GM19372 (cell line): ENCODE data around the gene BROX.
"Not testable (repeated sequence)": the region's sequence is repeated elsewhere in the genome, so short reads cannot be mapped to it uniquely, and the experiment has no call there.

Experiments
- ATAC-seq: cut with Tn5 transposase; IDR thresholded peaks from one replicate; pipeline ENCODE4 v1.9.1; 2021; ENCODE audit warnings: mild to moderate bottlenecking, low read depth, moderate library complexity; ENCODE audit not compliant: unreplicated experiment

BROX gene, protein sequence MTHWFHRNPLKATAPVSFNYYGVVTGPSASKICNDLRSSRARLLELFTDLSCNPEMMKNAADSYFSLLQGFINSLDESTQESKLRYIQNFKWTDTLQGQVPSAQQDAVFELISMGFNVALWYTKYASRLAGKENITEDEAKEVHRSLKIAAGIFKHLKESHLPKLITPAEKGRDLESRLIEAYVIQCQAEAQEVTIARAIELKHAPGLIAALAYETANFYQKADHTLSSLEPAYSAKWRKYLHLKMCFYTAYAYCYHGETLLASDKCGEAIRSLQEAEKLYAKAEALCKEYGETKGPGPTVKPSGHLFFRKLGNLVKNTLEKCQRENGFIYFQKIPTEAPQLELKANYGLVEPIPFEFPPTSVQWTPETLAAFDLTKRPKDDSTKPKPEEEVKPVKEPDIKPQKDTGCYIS

DNA sequence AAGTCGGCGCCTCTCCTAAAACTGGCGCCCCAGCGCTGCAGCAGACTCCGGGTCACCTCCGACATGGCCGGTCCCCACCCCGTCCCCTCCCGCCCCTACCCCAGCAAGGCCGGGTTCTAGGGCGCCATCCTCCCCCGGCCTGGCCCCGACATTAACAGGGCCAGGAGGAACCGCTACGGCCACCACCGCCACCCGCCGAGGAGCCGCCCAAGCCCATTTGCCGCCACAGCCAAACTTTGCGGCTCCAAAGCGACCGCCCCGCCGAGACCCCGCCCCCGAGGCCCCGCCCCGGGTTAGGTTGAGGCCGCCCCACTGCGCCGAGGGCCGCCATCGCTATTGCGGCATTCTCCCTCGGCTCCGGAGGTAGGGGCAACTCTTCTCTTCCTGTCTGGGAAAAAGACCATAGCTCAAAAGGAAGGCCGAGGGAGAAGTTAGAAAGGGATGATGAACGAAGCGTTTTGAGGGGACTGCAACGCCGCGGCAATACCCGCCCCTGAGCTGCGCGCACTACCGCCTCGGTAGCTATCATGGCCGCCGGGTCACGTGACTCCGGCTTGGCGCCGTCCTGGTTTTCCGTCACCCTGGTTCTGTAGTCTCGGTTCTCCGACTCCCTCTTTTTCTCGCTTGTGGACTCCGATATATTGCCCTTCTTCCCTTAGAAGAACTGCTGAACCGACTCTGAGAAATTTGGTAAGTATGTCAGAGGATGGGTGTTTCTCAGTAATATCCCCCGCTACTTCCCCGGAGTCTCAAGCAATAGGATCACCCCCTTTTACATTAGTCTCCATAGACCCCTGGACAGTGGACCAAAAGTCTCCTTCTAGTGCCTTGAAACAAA lies at the start of gene BROX, which contains the start of gene AIDA:
BROX (plus strand) TSS at position 312 of the 838 bp plus-strand sequence. CDS start 3,136 bp downstream, outside the sequence.
AIDA (minus strand) TSS at position 239 of the 838 bp plus-strand sequence; CDS start at position 65, 174 bp downstream.
- peak; percentile 78 for ATAC-seq

DNA sequence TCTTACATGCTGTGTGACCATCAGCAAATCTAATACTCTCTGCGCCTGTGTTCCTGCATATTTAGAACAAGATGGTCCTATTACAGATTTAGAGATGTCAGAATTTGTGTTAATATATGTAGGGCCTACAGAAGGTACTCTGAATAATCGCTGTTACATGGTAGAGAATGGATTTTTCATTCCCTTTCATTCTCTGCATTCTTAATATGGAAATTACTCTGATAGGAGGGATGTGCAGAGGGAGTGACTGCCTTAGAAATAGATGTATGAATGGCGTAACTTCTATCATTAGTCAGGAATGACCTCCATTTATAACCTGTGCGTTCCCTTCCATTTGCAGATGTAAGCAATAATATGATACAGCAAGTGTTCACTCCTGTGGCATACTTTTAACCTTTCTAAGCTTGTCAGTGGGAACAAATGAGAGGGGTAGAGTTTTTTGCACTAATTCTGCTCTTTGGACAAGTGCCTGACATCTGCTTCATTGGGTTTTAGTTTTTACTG lies 48.9 kb upstream of the BROX start:
- no peak for ATAC-seq

DNA sequence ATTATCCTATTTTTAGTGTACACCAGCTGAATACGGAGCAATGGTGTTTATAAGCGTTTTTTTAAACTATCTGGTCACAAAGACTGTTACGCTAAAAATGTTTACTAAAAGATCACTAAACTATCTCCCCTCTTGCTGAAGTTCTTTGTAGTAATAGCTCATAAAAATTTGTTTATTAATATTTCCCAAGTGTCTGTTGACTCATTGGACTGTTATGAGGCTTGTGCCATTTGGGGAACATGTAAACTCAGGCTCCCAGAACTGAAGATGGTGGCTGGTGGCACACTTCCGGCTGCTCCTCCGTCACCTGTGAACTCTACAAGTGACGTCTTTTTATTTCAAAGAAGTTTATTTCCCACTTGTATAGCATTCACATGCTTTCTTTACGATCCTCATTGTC lies 46.4 kb upstream of the BROX start:
- no peak for ATAC-seq

DNA sequence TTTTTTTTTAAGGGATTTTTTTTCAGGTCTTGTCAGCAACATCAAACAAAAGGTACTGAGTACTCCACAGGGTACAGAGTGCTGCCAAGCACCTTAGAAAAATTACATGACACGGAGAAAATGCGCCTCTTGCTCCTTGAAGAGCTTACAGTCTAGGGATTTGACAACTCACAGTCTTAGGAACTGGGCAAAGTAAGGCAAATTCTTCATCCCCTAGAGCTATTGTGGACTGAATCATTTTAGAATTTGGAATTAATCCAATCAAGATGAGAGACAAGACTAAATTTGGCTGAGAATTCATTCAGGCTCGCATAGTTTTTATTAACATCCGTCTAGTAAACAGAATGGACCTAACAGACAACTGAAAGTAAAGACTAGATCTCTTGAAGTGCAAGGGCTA lies 44.2 kb upstream of the BROX start:
- ATAC-seq: not testable (repeated sequence)

DNA sequence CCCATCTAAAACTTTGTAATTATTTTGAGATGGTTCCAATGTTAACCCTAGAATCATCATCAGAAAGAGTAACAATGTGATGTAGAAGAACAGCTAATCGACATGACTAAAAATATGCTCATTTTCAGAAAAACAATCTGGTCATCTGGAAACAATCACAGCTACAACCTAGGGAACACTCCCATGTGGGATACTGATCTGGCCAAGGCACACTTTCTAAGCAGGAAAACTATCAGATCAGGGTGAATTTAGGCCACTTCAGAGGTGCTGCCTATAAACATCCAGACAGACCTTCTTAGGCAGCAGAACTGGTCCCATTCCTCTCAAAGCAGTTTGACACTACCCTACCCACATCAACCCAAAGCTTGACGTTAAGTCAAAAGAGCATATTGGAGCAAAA lies 43.3 kb upstream of the BROX start:
- ATAC-seq: not testable (repeated sequence)

DNA sequence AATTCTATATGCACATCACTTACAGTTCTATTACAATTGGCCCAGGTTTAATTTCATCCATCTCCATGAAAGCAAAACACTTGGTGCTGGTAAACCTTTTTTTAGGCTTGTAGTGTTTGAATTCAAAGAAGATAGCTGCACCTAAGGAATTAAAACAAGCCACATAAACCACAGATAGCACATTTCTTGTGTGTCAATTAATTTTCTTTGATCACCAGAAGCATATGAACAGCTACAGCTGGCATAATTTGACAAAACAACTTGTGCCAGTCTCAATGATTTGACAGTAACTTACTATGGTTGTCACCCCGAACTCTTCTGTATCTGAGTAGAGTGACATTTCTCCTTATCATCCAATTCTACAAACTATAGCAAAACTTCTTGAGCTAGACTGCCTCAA lies 42.3 kb upstream of the BROX start:
- no peak for ATAC-seq

DNA sequence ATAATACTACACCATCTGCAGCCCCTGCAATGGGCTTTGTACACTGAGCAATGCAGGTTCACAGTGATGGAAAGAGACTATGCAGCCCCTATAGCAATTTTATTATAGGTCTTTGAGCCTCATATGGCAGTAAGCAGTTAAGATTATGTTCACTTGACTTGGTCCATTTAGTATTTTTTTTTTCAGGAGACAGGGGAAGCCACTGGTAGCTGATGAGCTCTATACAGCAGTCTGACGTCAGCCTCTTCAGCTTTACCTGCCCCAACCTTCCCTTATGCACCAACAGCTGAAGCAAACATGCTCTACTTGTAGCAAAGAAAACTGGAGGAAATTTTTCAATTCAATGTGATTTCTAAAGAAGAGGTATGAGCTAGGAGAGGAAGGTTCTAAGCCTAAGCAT lies 32.3 kb upstream of the BROX start:
- no peak for ATAC-seq

DNA sequence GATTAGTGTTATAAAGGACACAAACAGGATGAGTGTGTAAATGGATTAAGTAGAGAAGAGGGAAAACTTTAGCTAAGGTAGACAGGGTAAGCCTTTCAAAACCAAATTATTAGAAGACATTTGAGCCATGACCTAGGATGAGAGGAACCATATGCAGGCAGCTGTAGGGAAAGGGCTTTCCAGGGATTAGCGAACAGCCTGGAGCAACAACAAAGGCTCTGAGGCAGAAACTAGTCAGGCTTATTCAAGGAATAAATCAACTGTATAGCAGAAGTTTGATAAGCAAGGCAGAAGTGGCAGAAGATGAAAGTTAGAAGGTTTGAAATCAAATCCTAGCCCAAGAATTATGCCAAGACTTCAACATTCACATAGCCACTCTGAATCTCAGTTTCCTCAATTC lies 21.3 kb upstream of the BROX start:
- no peak for ATAC-seq

DNA sequence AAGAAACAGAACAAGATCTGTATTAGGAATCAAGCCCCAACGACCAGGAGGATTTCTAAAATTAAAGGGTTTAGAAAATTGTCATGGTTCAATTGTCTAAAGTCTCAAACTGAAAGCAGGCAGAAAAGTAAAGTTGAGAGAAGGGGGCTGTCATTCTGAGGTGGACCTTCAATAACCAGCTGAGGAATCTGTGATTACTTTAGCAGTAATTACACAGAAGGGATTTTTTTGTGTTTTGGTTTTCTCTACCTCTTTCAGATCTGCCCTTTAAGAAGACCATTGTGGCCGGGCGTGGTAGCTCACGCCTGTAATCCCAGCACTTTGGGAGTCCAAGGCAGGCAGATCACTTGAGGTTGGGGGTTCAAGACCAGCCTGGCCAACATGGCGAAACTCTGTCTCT lies 17.4 kb upstream of the BROX start:
- ATAC-seq: no peak

DNA sequence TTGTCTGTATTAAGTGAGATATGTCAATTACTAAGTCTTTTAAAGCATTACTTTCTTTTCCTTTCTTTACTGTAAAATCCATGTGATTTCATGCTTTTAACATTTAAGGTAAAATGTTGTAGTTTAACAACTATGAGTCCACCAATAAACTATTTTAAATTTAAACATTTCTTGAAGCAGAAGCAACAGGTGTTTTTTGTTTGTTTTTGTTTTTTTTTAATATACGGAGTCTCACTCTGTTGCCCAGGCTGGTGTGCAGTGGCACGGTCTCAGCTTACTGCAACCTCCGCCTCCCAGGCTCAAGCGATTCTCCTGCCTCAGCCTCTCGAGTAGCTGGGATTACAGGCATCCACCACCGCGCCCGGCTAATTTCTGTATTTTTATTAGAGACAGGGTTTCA lies 15.6 kb upstream of the BROX start:
- no peak for ATAC-seq

DNA sequence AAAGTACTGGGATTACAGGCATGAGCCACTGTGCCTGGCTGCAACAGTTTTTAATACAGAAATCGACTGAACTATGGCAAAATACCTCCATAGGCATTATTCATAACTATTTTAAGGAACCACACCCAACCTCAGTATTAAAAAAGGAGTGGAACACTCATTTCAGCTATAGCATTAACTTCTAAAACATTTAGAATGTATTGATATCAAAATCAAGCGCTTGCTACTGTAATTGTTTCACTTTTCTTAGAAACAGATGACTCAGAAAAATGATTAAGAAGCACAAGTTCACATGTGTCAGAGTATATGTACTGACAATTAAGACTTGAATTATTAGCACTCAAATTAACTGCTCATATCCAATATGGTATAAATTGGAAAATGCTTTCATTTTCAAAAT lies 15.2 kb upstream of the BROX start:
- no peak for ATAC-seq

DNA sequence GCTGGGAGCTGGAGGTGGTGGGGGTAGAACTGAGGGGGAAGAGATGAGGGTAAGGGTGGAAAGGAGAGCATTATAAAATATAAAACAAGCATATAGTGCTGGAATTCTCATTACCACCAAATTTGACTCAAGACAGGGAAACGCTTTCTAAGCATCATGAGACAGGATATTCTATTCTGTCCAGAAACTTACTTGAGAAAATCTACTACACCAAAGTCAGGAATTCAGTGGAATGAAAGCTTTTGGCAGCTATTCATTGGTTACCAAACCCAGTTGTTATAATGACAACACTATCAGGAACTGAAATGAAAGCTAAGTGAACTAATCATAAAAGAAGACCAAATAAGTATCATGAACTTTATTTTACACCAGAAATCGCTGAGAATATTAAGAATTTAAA lies 14.5 kb upstream of the BROX start:
- no peak for ATAC-seq

DNA sequence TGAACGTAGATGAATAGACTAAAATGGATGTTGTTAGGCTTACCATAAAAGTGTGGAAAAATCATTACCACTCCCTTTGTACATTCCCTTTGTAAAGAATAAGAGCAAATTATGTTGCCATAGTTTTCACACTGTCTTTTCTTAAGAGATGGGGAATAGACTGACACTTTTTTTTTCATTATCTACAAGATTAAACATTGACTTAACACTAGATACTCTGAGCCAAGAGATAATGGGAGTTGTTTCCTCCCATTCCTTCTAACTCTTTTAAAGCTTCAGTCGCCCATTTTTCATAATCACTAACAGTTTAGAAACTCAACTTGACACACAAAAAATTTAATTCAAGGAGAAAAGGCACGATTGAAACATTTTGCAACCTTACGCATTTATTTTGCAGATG lies 10.2 kb upstream of the BROX start:
- no peak for ATAC-seq

DNA sequence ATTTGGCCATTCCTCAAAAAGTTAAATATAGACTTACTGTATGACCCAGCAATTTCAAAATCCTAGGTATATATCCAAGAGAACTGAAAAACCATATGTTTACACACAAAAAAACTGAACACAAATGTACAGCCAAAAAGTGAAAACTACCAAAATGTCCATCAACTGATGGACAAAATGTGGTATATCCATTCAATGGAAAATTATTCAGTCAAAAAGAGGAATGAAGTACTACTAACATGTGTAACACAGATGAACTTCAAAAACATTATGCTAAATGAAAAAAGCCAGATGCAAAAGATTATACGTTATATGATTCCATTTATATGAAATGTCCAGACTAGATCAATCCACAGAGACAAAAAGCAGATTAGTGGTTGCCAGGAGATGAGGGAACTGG lies 8.1 kb upstream of the BROX start:
- ATAC-seq: no peak

DNA sequence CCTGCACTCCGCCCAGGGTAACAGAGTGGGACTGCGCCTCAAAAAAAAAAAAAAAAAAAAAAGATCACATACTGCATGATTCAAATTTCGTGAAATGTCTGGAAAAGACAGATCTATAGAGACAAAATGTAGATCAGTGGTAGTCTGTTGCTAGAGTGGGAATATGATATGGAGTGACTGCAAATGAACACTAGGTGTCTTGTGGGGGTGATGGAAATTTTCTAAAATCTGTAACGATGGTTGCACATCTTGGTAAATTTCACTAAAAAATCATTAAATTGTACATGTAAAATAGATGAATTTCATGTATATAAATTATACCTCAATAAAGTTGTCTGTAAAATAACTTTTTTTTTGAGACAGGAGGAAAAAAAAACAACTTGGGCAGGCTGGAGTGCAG lies 5.5 kb upstream of the BROX start:
- ATAC-seq: no peak

DNA sequence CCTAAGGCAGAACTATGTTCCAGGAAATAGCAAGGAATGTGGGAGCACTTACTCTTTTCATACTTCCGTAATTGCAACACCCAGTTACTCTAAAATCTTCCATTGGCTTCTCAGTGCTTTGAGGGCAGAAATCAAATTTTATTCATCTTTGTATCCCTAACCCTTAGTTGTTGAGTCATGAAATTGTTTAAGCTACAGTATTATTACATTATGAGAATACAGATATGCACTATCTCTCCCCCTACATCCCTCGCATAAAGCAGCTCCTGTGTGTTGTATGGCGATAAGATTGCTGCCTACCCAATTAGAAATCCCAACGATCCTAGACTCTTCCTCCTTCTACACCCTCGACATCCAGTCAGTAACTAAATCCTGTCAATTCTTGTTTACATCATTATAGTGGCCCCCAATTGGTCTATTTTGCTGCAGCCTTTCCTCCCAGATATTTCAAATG lies 2.6 kb upstream of the BROX start:
- no peak for ATAC-seq

DNA sequence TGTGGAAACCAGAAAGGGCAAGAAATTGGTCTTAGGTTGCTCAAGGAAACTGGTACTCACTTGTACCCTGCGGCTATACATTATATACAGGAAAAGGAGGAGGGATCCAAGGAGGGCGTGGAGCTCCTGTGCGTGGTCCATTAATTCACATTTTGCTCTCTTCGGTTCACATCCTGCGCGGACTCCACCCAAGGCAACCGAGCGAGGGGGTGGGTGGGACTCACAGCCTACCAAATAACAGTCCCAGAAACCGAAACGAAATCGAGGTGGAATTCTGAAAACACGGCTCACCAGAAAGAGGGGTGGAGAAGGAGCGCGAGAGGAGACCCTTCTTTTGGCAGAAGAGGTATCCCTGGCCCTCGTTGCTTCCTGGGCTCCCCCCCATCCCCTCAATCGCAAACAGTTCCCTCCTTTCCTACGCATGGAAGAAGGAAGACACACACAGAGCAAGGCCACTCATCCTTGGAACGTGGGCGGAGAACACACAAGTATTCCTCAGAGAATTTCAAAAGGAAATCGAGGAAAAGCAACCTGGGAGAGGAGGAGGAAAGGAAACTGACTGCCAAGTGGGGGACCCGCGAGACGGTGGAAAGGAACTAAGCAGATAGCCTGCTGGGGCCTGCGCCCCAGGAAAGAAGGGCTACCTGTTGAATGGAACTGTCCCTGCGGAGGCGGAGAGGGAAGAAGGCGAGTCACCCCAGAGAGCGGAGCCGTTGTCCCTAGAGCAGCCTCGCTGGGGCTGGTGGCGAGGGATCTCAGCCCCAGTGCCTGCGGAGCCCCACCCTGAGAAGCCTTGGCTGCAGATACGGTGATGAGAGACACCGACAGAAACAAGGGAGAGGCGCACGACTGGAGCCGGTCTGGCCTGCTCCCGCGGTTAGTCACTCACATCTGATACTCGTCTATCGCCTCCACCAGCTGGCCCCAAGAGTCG lies 778 bp upstream of the BROX start:
- ATAC-seq: peak; percentile 36

DNA sequence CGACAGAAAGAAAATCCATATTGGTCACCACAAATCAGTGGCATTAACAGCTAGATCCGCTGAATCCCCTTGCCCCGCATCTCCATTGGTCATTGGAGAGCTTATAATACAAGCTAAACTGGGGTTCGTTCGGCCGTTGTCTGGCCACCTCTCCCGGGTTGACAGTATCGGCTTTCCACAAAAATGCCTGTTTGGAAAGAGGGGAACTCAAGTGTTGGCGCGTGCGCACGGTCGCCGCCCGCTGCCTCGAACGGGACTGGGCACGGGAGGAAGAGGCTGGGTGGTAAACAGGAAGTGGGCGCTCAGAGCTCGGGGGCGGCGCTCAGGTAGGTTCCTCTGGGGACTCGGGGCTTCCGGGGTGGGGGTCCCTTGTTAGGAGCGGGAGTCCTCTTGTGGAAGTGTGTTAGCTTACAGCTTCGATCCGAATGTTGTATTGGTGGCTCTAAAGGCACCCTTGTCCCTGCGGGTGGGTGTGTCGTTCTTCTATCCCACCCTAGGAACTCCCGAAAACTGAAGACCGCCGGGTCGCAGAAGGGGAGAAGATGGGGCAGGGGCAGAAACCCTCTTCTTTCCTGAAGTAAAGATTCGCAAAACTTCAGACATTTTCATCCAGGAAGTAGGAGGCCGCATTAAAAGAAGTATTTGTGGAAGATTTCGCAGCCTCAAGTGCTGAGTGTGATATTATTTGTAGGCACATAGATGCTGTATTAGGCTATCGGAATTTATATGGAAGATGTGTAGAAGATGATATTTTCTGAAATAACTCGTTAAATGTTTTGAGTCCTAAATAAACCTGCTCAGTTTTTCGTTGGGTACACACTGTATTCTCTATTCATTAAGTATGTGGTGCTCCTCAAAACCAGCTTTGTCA lies 962 bp downstream of the BROX start:
- peak; percentile 57 for ATAC-seq

DNA sequence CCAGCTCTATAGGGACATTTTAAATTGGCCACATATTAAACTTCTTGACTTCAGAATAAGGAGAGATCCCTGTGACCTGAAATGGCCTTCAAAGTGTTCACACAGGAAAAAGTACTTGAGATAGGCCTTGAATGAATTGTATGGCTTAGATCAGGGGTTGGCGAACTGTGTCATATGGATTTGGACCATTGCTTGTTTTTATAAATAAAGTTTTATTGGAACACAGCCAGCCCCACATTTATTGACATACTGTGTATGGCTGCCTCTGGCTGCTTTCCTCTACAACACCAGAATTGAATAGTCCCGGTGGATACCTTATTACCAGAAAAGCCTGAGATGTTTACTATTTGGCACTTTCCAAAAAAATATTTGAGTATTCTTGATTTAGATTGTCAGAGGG lies 4.0 kb downstream of the BROX start:
- ATAC-seq: no peak
